HG03354 (cell line): ENCODE measurements around the gene MACROD2.
A peak's percentile ranks its signal among the peaks of the same experiment; 100 is the strongest.

ENCODE experiments used
- ATAC-seq: cut with Tn5 transposase; IDR thresholded peaks from one replicate; pipeline ENCODE4 v1.9.1; 2021; ENCODE audit warnings: mild to moderate bottlenecking; ENCODE audit not compliant: unreplicated experiment, poor library complexity, severe bottlenecking

Gene MACROD2

GRCh38 chr20:15643713-15644112, 1648.4 kb downstream of the MACROD2 start:
- no peak for ATAC-seq

GRCh38 chr20:15645816-15646215, 1650.5 kb downstream of the MACROD2 start:
- no peak for ATAC-seq

GRCh38 chr20:15653396-15654207, 1658.3 kb downstream of the MACROD2 start:
- no peak for ATAC-seq

GRCh38 chr20:15654208-15654649, 1658.9 kb downstream of the MACROD2 start:
- ATAC-seq, result peak; percentile 100

- no peak for ATAC-seq
Observed at GRCh38 chr20:15655295-15655874, 1660.1 kb downstream of the MACROD2 start.

GRCh38 chr20:15656124-15656523, 1660.8 kb downstream of the MACROD2 start:
- ATAC-seq, result no peak

- ATAC-seq, result no peak
Observed at GRCh38 chr20:15658295-15658694, 1663.0 kb downstream of the MACROD2 start.

- ATAC-seq, result no peak
Observed at GRCh38 chr20:15673206-15673605, 1677.9 kb downstream of the MACROD2 start.

- no peak for ATAC-seq
Observed at GRCh38 chr20:15674253-15675060, 1679.1 kb downstream of the MACROD2 start.

GRCh38 chr20:15675061-15675514, 1679.8 kb downstream of the MACROD2 start:
- ATAC-seq, result no peak

GRCh38 chr20:15675813-15676484, 1680.6 kb downstream of the MACROD2 start:
- ATAC-seq, result no peak

GRCh38 chr20:15676815-15677214, 1681.5 kb downstream of the MACROD2 start:
- no peak for ATAC-seq

GRCh38 chr20:15682690-15683089, 1687.4 kb downstream of the MACROD2 start:
- no peak for ATAC-seq

GRCh38 chr20:15692570-15692969, 1697.3 kb downstream of the MACROD2 start:
- ATAC-seq, result no peak

GRCh38 chr20:15699431-15700146, 1704.3 kb downstream of the MACROD2 start:
- no peak for ATAC-seq

GRCh38 chr20:15700147-15700765, 1704.9 kb downstream of the MACROD2 start:
- ATAC-seq, result no peak

GRCh38 chr20:15702161-15702560, 1706.8 kb downstream of the MACROD2 start:
- no peak for ATAC-seq

GRCh38 chr20:15703171-15703911, 1708.0 kb downstream of the MACROD2 start:
- no peak for ATAC-seq
